CD4-positive, alpha-beta memory T cell (primary cell): ENCODE data around the gene CTDSP2. TPM values are rescaled to one million over a fixed set of nuclear protein-coding genes. Genes with fewer than 3 reads are reported as not detected.
"Not testable (repeated sequence)": the region's sequence is repeated elsewhere in the genome, so short reads cannot be mapped to it uniquely, and the experiment has no call there.

Experiments used
- CTCF ChIA-PET: fragments of 350-600 bp; sonication (Branson Sonifier 250); formaldehyde crosslinking; loops from one replicate; lab custom pipeline; 2021; ENCODE audit warnings: inconsistent platforms; ENCODE audit not compliant: partially characterized antibody; lab: Charles Lee
- POLR2A ChIA-PET: fragments of 350-600 bp; sonication (Branson Sonifier 250); formaldehyde crosslinking; loops from one replicate; lab custom pipeline; 2021; ENCODE audit not compliant: partially characterized antibody; lab: Charles Lee
- DNase-seq, 5 donors: peaks; one replicate each; pipeline versions ENCODE4 v3.0.0 to v3.0.0-alpha.2; 2020 to 2022; ENCODE audit warnings: mixed read lengths in 1 of 5
- H3K27ac ChIP-seq: one replicate; pipeline ENCODE4 v1.7.0; 2013; ENCODE audit warnings: low read depth, low read length
- H3K27me3 ChIP-seq: 2 replicates; pipeline ENCODE4 v1.7.0; 2013; ENCODE audit warnings: mild to moderate bottlenecking, low read length, moderate library complexity; ENCODE audit not compliant: insufficient read depth
- H3K36me3 ChIP-seq: 2 replicates; pipeline ENCODE4 v1.7.0; 2013; ENCODE audit warnings: mild to moderate bottlenecking, low read length, moderate library complexity; ENCODE audit not compliant: insufficient read depth
- H3K4me1 ChIP-seq: 2 replicates; pipeline ENCODE4 v1.7.0; 2013; ENCODE audit warnings: mild to moderate bottlenecking, low read length, moderate library complexity; ENCODE audit not compliant: insufficient read depth
- H3K4me3 ChIP-seq, 2 donors: one replicate each; pipeline ENCODE4 v1.7.0; 2013; ENCODE audit warnings: low read length in 2 of 2, mild to moderate bottlenecking in 1 of 2
- H3K9me3 ChIP-seq, 2 donors: one replicate each; pipeline ENCODE4 v1.7.0; 2013; ENCODE audit warnings: low read length in 2 of 2, control low read depth in 1 of 2; ENCODE audit not compliant: control insufficient read depth in 1 of 2
- H3K27ac Mint-ChIP-seq, 7 donors: one replicate each; pipeline ENCODE4 v1.8.0; 2020 to 2021; ENCODE audit warnings: mixed read lengths in 7 of 7, mild to moderate bottlenecking in 6 of 7, inconsistent platforms in 3 of 7, moderate library complexity in 3 of 7
- H3K27me3 Mint-ChIP-seq, 2 donors: one replicate each; pipeline ENCODE4 v1.8.0; 2020 to 2021; ENCODE audit warnings: mixed read lengths in 2 of 2
- H3K36me3 Mint-ChIP-seq, 2 donors: one replicate each; pipeline ENCODE4 v1.8.0; 2020 to 2021; ENCODE audit warnings: mixed read lengths in 2 of 2, inconsistent platforms in 1 of 2, mild to moderate bottlenecking in 1 of 2
- H3K4me1 Mint-ChIP-seq, 4 donors: one replicate each; pipeline ENCODE4 v1.8.0; 2020 to 2021; ENCODE audit warnings: mixed read lengths in 4 of 4, mild to moderate bottlenecking in 1 of 4
- H3K4me3 Mint-ChIP-seq, 8 donors: one replicate each; pipeline ENCODE4 v1.8.0; 2020 to 2021; ENCODE audit warnings: mixed read lengths in 8 of 8, mild to moderate bottlenecking in 7 of 8, moderate library complexity in 6 of 8, inconsistent platforms in 3 of 8
- H3K9me3 Mint-ChIP-seq, 8 donors: one replicate each; pipeline ENCODE4 v1.8.0; 2020 to 2021; ENCODE audit warnings: mixed read lengths in 8 of 8, mild to moderate bottlenecking in 5 of 8, inconsistent platforms in 3 of 8, moderate library complexity in 1 of 8
- intact Hi-C: fragments of 100-400 bp; cut with micrococcal nuclease; formaldehyde crosslinking; loops from one replicate; pipeline ENCODE4 v1.15.1; 2023
- polyA plus RNA-seq, 2 donors: library from polyadenylated mRNA; unstranded; fragments of 300-500 nt; fragmentation: Illumina TruSeq; gene quantifications; one replicate each; pipeline ENCODE4 v1.2.3, GENCODE V29; 2021
- total RNA-seq, 2 experiments: library from RNA; stranded (reverse); gene quantifications; one replicate each; pipeline ENCODE4 v1.2.3, GENCODE V29; 2021

The CTDSP2 gene
- total and polyA plus RNA-seq, 4 experiments from 2014 or later: 57.7 to 285 (median 174) TPM

- Histone ChIP-seq H3K27me3 (no peaks in the 10 kb centered on the region), H3K4me3 (no peak overlapping the region), H3K4me1 (peaks cover 52% of the 10 kb centered on the region), H3K36me3 (no peaks in the 10 kb centered on the region), H3K9me3 (no peaks in the 10 kb centered on the region), H3K27ac (no peak overlapping the region)
- no peaks in the 10 kb centered on the region for H3K9me3 Mint-ChIP-seq
- H3K4me3 Mint-ChIP-seq: peak overlapping the region in 5 of 8 donors; percentile 0 to 27 (median 6)
- intact Hi-C loops: no loop called here
- peaks cover 9 to 14% of the 10 kb centered on the region in 2 donors for H3K36me3 Mint-ChIP-seq
- peak overlapping the region in 3 of 7 donors; percentile 3 to 77 (median 48) for H3K27ac Mint-ChIP-seq
- H3K4me1 Mint-ChIP-seq: peaks cover 29 to 54% (median 41%) of the 10 kb centered on the region in 4 donors
- peaks cover 0 to 2% of the 10 kb centered on the region in 2 donors for H3K27me3 Mint-ChIP-seq
- DNase-seq: no peak
- CTCF ChIA-PET: interaction anchor here (0.7 to 3.9 kb wide), 6 partner anchors 7 to 173 kb away, joined by 3 to 38 read pairs (median 6); partner anchors contain the start of gene TSFM
- POLR2A ChIA-PET: interaction anchor here (1.0 kb wide), 2 partner anchors 9 to 19 kb away, joined by 3 to 4 read pairs; partner anchors contain the start of gene CYP27B1
Measured at GRCh38 chr12:57775563-57776246, 70.8 kb downstream of the CTDSP2 start.

- Mint-ChIP-seq H3K4me3 (no peak overlapping the region), H3K27me3 (peaks cover 0 to 2% of the 10 kb centered on the region in 2 donors), H3K27ac (no peak overlapping the region), H3K4me1 (peaks cover 23 to 53% (median 36%) of the 10 kb centered on the region in 4 donors), H3K9me3 (no peaks in the 10 kb centered on the region), H3K36me3 (peaks cover 9 to 14% of the 10 kb centered on the region in 2 donors)
- no peak overlapping the region for H3K4me3 ChIP-seq
- no peaks in the 10 kb centered on the region for H3K36me3 ChIP-seq
- ChIA-PET CTCF (interaction anchor here (0.7 to 3.9 kb wide), 6 partner anchors 8 to 172 kb away, joined by 3 to 38 read pairs (median 6); partner anchors contain the start of gene TSFM), POLR2A (interaction anchor here (1.0 kb wide), 1 partner anchor 18 kb away, joined by 3 read pairs; no protein-coding TSS in a partner anchor)
- intact Hi-C loops: no loop called here
- H3K9me3 ChIP-seq: no peaks in the 10 kb centered on the region
- no peak for DNase-seq
- H3K27ac ChIP-seq: no peak overlapping the region
- no peaks in the 10 kb centered on the region for H3K27me3 ChIP-seq
- H3K4me1 ChIP-seq: peaks cover 48% of the 10 kb centered on the region
Measured at GRCh38 chr12:57775044-57775443, 71.5 kb downstream of the CTDSP2 start.

- H3K4me3 Mint-ChIP-seq: not testable (repeated sequence)
- POLR2A ChIA-PET: interaction anchor here (1.0 kb wide), 1 partner anchor 18 kb away, joined by 3 read pairs; no protein-coding TSS in a partner anchor
Measured at GRCh38 chr12:57774634-57775033, 71.9 kb downstream of the CTDSP2 start.

GRCh38 chr12:57772429-57773322 lies 73.9 kb downstream of the CTDSP2 start, which contains the start of gene EEF1AKMT3:
TSS of gene EEF1AKMT3 (plus strand) at chr12:57772614. CDS start at chr12:57772725, 111 bp downstream.
- peak within 1 kb of the TSS; percentile 94 to 99 (median 98) for H3K27ac Mint-ChIP-seq
- peaks cover 26% of the 10 kb centered on the region for H3K4me1 ChIP-seq
- H3K9me3 ChIP-seq: no peaks in the 10 kb centered on the region
- peak within 1 kb of the TSS; percentile 98 to 99 for H3K4me3 ChIP-seq
- no peaks in the 10 kb centered on the region for H3K27me3 ChIP-seq
- H3K4me3 Mint-ChIP-seq: peak within 1 kb of the TSS; percentile 95 to 100 (median 96)
- H3K4me1 Mint-ChIP-seq: peaks cover 14 to 38% (median 23%) of the 10 kb centered on the region in 4 donors
- peaks cover 0 to 2% (median 0%) of the 10 kb centered on the region in 8 donors for H3K9me3 Mint-ChIP-seq
- DNase-seq: no peak
- CTCF ChIA-PET: interaction anchor here (0.8 to 3.9 kb wide), 5 partner anchors 10 to 314 kb away, joined by 3 to 38 read pairs (median 6); partner anchors contain the start of gene TSFM
- H3K36me3 ChIP-seq: no peaks in the 10 kb centered on the region
- H3K27ac ChIP-seq: peak within 1 kb of the TSS; percentile 84
- peaks cover 0 to 2% of the 10 kb centered on the region in 2 donors for H3K27me3 Mint-ChIP-seq
- intact Hi-C loops: loop anchor here (1.0 kb wide), 2 partner anchors 10 to 20 kb away; partner anchors contain the start of genes CDK4 and TSFM
- POLR2A ChIA-PET: interaction anchor here (0.6 to 1.8 kb wide), 11 partner anchors 10 to 1147 kb away, joined by 3 to 53 read pairs (median 4); partner anchors contain the start of genes CDK4, CTDSP2, MARCHF9 and TSFM
- H3K36me3 Mint-ChIP-seq: peaks cover 20 to 25% of the 10 kb centered on the region in 2 donors

More at GRCh38 chr12:57774634-57775033, 71.9 kb downstream of the CTDSP2 start:
- peaks cover 9 to 18% of the 10 kb centered on the region in 2 donors for H3K36me3 Mint-ChIP-seq
- CTCF ChIA-PET: interaction anchor here (1.0 to 3.9 kb wide), 5 partner anchors 8 to 121 kb away, joined by 3 to 38 read pairs (median 10); partner anchors contain the start of gene TSFM
- H3K36me3 ChIP-seq, H3K9me3 ChIP-seq, H3K27ac ChIP-seq, H3K4me3 ChIP-seq, H3K27me3 Mint-ChIP-seq, H3K27me3 ChIP-seq, DNase-seq, H3K9me3 Mint-ChIP-seq, intact Hi-C loops, H3K27ac Mint-ChIP-seq: not testable (repeated sequence)
- H3K4me1 Mint-ChIP-seq: peaks cover 23 to 53% (median 33%) of the 10 kb centered on the region in 4 donors
- H3K4me1 ChIP-seq: peaks cover 44% of the 10 kb centered on the region

- intact Hi-C loops: loop anchor here (1.0 kb wide), 2 partner anchors 10 to 20 kb away; partner anchors contain the start of genes CDK4 and TSFM
- Histone ChIP-seq H3K4me3 (peak within 1 kb of the TSS; percentile 98 to 99), H3K27me3 (peaks cover 3% of the 10 kb centered on the region), H3K36me3 (no peaks in the 10 kb centered on the region), H3K9me3 (no peaks in the 10 kb centered on the region), H3K27ac (peak within 1 kb of the TSS; percentile 84), H3K4me1 (peaks cover 29% of the 10 kb centered on the region)
- H3K27me3 Mint-ChIP-seq: peaks cover 0 to 2% of the 10 kb centered on the region in 2 donors
- peak; percentile 88 to 95 (median 91) for DNase-seq
- H3K4me3 Mint-ChIP-seq: peak within 1 kb of the TSS; percentile 95 to 100 (median 96)
- H3K36me3 Mint-ChIP-seq: peaks cover 20 to 25% of the 10 kb centered on the region in 2 donors
- peaks cover 14 to 34% (median 20%) of the 10 kb centered on the region in 4 donors for H3K4me1 Mint-ChIP-seq
- ChIA-PET CTCF (interaction anchor here (0.8 to 3.9 kb wide), 5 partner anchors 11 to 313 kb away, joined by 3 to 38 read pairs (median 6); partner anchors contain the start of gene TSFM), POLR2A (interaction anchor here (0.7 to 1.8 kb wide), 10 partner anchors 11 to 127 kb away, joined by 3 to 53 read pairs (median 5); partner anchors contain the start of genes CDK4, CTDSP2, MARCHF9 and TSFM)
- H3K9me3 Mint-ChIP-seq: peaks cover 0 to 2% (median 0%) of the 10 kb centered on the region in 8 donors
- H3K27ac Mint-ChIP-seq: peak within 1 kb of the TSS; percentile 94 to 99 (median 98)
Measured at GRCh38 chr12:57771873-57772428, 74.6 kb downstream of the CTDSP2 start, which contains the start of gene METTL1. TSS of gene METTL1 (minus strand) at chr12:57772105. CDS start at chr12:57772083, 22 bp downstream.
